Measurements from ENCODE around the gene RAB5A.
"Not testable (repeated sequence)": the region's sequence is repeated elsewhere in the genome, so short reads cannot be mapped to it uniquely, and the experiment has no call there.

RAB5A gene

GRCh38 chr3:20015525-20015924 is 68.6 kb downstream of the RAB5A start:
- Histone ChIP-seq H3K27ac (ENCODE audit: insufficient read depth, low read depth, low read length, poor library complexity, severe bottlenecking) (no peak overlapping the region), H3K9me3 (ENCODE audit: control insufficient read depth, low read length) (no peaks in the 10 kb centered on the region), H3K27me3 (ENCODE audit: control insufficient read depth, insufficient read depth, low read length, poor library complexity, severe bottlenecking) (no peaks in the 10 kb centered on the region), H3K36me3 (ENCODE audit: control insufficient read depth, insufficient read depth, low read length) (no peaks in the 10 kb centered on the region), H3K4me3 (ENCODE audit: insufficient read depth, low read depth, low read length) (no peak overlapping the region), H3K4me1 (ENCODE audit: control insufficient read depth, insufficient read depth, low read length) (no peaks in the 10 kb centered on the region)
- WGBS, 2 experiments = 100% methylated on average over 1 of the region's 1 CpG

- not testable (repeated sequence) for H3K27me3 ChIP-seq (ENCODE audit: control insufficient read depth, insufficient read depth, low read length, poor library complexity, severe bottlenecking); H3K36me3 ChIP-seq (ENCODE audit: control insufficient read depth, insufficient read depth, low read length); H3K27ac ChIP-seq (ENCODE audit: insufficient read depth, low read depth, low read length, poor library complexity, severe bottlenecking); H3K4me3 ChIP-seq (ENCODE audit: insufficient read depth, low read depth, low read length); H3K9me3 ChIP-seq (ENCODE audit: control insufficient read depth, low read length); H3K4me1 ChIP-seq (ENCODE audit: control insufficient read depth, insufficient read depth, low read length)
- WGBS, 2 experiments = 86 to 87% methylated on average over 2 of the region's 3 CpGs
These were observed 69.2 kb downstream of the RAB5A start for GRCh38 chr3:20016076-20016475.

GRCh38 chr3:20022954-20023622 is 76.2 kb downstream of the RAB5A start:
- H3K9me3 ChIP-seq (ENCODE audit: control insufficient read depth, low read length) = no peaks in the 10 kb centered on the region
- 88 to 93% methylated on average over 2 of the region's 2 CpGs for WGBS, 2 experiments
- no peaks in the 10 kb centered on the region for H3K36me3 ChIP-seq (ENCODE audit: control insufficient read depth, insufficient read depth, low read length)
- H3K4me3 ChIP-seq (ENCODE audit: insufficient read depth, low read depth, low read length) = no peak overlapping the region
- H3K27ac ChIP-seq (ENCODE audit: insufficient read depth, low read depth, low read length, poor library complexity, severe bottlenecking) = no peak overlapping the region
- no peaks in the 10 kb centered on the region for H3K27me3 ChIP-seq (ENCODE audit: control insufficient read depth, insufficient read depth, low read length, poor library complexity, severe bottlenecking)
- H3K4me1 ChIP-seq (ENCODE audit: control insufficient read depth, insufficient read depth, low read length) = peaks cover 5% of the 10 kb centered on the region

- Histone ChIP-seq H3K4me3 (ENCODE audit: insufficient read depth, low read depth, low read length) (no peak overlapping the region), H3K36me3 (ENCODE audit: control insufficient read depth, insufficient read depth, low read length) (no peaks in the 10 kb centered on the region), H3K27ac (ENCODE audit: insufficient read depth, low read depth, low read length, poor library complexity, severe bottlenecking) (peak overlapping the region; percentile 13), H3K27me3 (ENCODE audit: control insufficient read depth, insufficient read depth, low read length, poor library complexity, severe bottlenecking) (no peaks in the 10 kb centered on the region), H3K9me3 (ENCODE audit: control insufficient read depth, low read length) (no peaks in the 10 kb centered on the region), H3K4me1 (ENCODE audit: control insufficient read depth, insufficient read depth, low read length) (peaks cover 5% of the 10 kb centered on the region)
- WGBS, 2 experiments = 93 to 94% methylated on average over 2 of the region's 2 CpGs
These were observed 76.9 kb downstream of the RAB5A start for GRCh38 chr3:20023623-20024405.

GRCh38 chr3:20027136-20027535 is 80.2 kb downstream of the RAB5A start:
- Histone ChIP-seq H3K27me3 (ENCODE audit: control insufficient read depth, insufficient read depth, low read length, poor library complexity, severe bottlenecking) (no peaks in the 10 kb centered on the region), H3K36me3 (ENCODE audit: control insufficient read depth, insufficient read depth, low read length) (no peaks in the 10 kb centered on the region), H3K9me3 (ENCODE audit: control insufficient read depth, low read length) (no peaks in the 10 kb centered on the region), H3K27ac (ENCODE audit: insufficient read depth, low read depth, low read length, poor library complexity, severe bottlenecking) (no peak overlapping the region), H3K4me3 (ENCODE audit: insufficient read depth, low read depth, low read length) (no peak overlapping the region), H3K4me1 (ENCODE audit: control insufficient read depth, insufficient read depth, low read length) (peaks cover 5% of the 10 kb centered on the region)
- 88 to 90% methylated on average over 4 of the region's 4 CpGs for WGBS, 2 experiments

- Histone ChIP-seq H3K9me3 (ENCODE audit: control insufficient read depth, low read length) (no peaks in the 10 kb centered on the region), H3K4me1 (ENCODE audit: control insufficient read depth, insufficient read depth, low read length) (no peaks in the 10 kb centered on the region), H3K27me3 (ENCODE audit: control insufficient read depth, insufficient read depth, low read length, poor library complexity, severe bottlenecking) (no peaks in the 10 kb centered on the region), H3K27ac (ENCODE audit: insufficient read depth, low read depth, low read length, poor library complexity, severe bottlenecking) (peak overlapping the region; percentile 16), H3K36me3 (ENCODE audit: control insufficient read depth, insufficient read depth, low read length) (no peaks in the 10 kb centered on the region), H3K4me3 (ENCODE audit: insufficient read depth, low read depth, low read length) (no peak overlapping the region)
- WGBS, 2 experiments = 58 to 66% methylated on average over 4 to 7 of the region's 7 CpGs
These were observed 82.0 kb downstream of the RAB5A start for GRCh38 chr3:20028905-20029331.

- WGBS, 2 experiments = 90 to 95% methylated on average over 7 of the region's 7 CpGs
- not testable (repeated sequence) for H3K9me3 ChIP-seq (ENCODE audit: control insufficient read depth, low read length); H3K4me1 ChIP-seq (ENCODE audit: control insufficient read depth, insufficient read depth, low read length); H3K27ac ChIP-seq (ENCODE audit: insufficient read depth, low read depth, low read length, poor library complexity, severe bottlenecking); H3K36me3 ChIP-seq (ENCODE audit: control insufficient read depth, insufficient read depth, low read length); H3K27me3 ChIP-seq (ENCODE audit: control insufficient read depth, insufficient read depth, low read length, poor library complexity, severe bottlenecking); H3K4me3 ChIP-seq (ENCODE audit: insufficient read depth, low read depth, low read length)
These were observed 85.0 kb downstream of the RAB5A start for GRCh38 chr3:20031939-20032338.
